Transverse colon (tissue), 4 donors: ENCODE data around the gene SLC24A3. TPM values are rescaled to one million over a fixed set of nuclear protein-coding genes. Genes with fewer than 3 reads are reported as not detected.

Experiments used
- DNase-seq: peaks from one replicate; pipeline ENCODE4 v3.0.0-alpha.2; 2019
- H3K27ac ChIP-seq, 4 donors: fragments of 200-600 bp; sonication (generic); 2 replicates each; pipeline ENCODE4 v1.5.1; 2016 to 2018; ENCODE audit warnings: inconsistent platforms in 4 of 4
- H3K27me3 ChIP-seq: fragments of 200-600 bp; sonication (generic); 2 replicates; pipeline ENCODE4 v1.5.1; 2017; ENCODE audit warnings: inconsistent platforms
- H3K36me3 ChIP-seq, 4 donors: fragments of 200-600 bp; sonication (generic); 2 replicates each; pipeline ENCODE4 v1.5.1; 2017 to 2019; ENCODE audit warnings: inconsistent platforms in 4 of 4
- H3K4me1 ChIP-seq, 4 donors: fragments of 200-600 bp; sonication (generic); 2 replicates each; pipeline ENCODE4 v1.5.1; 2017 to 2020; ENCODE audit warnings: inconsistent platforms in 4 of 4
- H3K4me3 ChIP-seq, 4 donors: fragments of 200-600 bp; sonication (generic); 1 replicate in 1 of 4; 2 replicates in 3 of 4; pipeline versions ENCODE4 v1.5.1 to v1.6.1; 2017 to 2019; ENCODE audit warnings: inconsistent platforms in 4 of 4
- H3K9me3 ChIP-seq, 2 donors: fragments of 200-600 bp; sonication (generic); 2 replicates each; pipeline ENCODE4 v1.5.1; 2017 to 2019; ENCODE audit warnings: inconsistent platforms in 2 of 2
- CTCF ChIP-seq, 5 experiments: fragments of 200-600 bp in 3 of 5; fragments of 450-650 bp in 2 of 5; sonication (generic) in 3 of 5; IDR thresholded peaks; 1 replicate in 2 of 5; 2 replicates in 3 of 5; pipeline ENCODE4 v1.5.1; 2016 to 2017; ENCODE audit warnings: antibody characterized with exemption in 5 of 5, inconsistent platforms in 3 of 5, mild to moderate bottlenecking in 2 of 5, moderate library complexity in 1 of 5
- EP300 ChIP-seq: sonication (generic); formaldehyde crosslinking; IDR thresholded peaks from one replicate; pipeline ENCODE4 v1.6.1; 2017; ENCODE audit warnings: antibody characterized with exemption, low read depth
- POLR2A ChIP-seq: fragments of 450-650 bp; IDR thresholded peaks from one replicate; pipeline ENCODE4 v1.6.1; 2016; ENCODE audit warnings: antibody characterized with exemption, mild to moderate bottlenecking, moderate library complexity
- POLR2AphosphoS5 ChIP-seq, 3 donors: sonication (generic); formaldehyde crosslinking; IDR thresholded peaks; one replicate each; pipeline ENCODE4 v1.6.1; 2016; ENCODE audit warnings: antibody characterized with exemption in 3 of 3
- WGBS, 2 donors: methylation state at CpG; one replicate each; pipeline ENCODE4 v1.1.5; 2018; ENCODE audit warnings: low coverage in 1 of 2; 5-methylcytosine and 5-hydroxymethylcytosine counted together
- in situ Hi-C, 4 donors: fragments of 200-750 bp; cut with MboI; loops; one replicate each; pipeline versions ENCODE4 v1.15.0 to v1.15.1; 2017; ENCODE audit warnings: low sequenced_read_pairs in 3 of 4, low pct_ligation_motif_present in 1 of 4, low pct_unique_long_range_greater_than_20kb in 1 of 4
- intact Hi-C: fragments of 100-400 bp; cut with DNase I; formaldehyde crosslinking; loops from one replicate; pipeline ENCODE4 v1.15.1; 2023; ENCODE audit warnings: low total_unique reads
- total RNA-seq, 4 donors: library from RNA; depleted of rRNA; stranded (reverse); fragments of >200 nt; gene quantifications; one replicate each; pipeline ENCODE4 v1.1.0, GENCODE V29; 2016

SLC24A3 gene
- total RNA-seq, 4 donors from 2014 or later = 4.4 to 6.7 (median 4.6) TPM

DNA sequence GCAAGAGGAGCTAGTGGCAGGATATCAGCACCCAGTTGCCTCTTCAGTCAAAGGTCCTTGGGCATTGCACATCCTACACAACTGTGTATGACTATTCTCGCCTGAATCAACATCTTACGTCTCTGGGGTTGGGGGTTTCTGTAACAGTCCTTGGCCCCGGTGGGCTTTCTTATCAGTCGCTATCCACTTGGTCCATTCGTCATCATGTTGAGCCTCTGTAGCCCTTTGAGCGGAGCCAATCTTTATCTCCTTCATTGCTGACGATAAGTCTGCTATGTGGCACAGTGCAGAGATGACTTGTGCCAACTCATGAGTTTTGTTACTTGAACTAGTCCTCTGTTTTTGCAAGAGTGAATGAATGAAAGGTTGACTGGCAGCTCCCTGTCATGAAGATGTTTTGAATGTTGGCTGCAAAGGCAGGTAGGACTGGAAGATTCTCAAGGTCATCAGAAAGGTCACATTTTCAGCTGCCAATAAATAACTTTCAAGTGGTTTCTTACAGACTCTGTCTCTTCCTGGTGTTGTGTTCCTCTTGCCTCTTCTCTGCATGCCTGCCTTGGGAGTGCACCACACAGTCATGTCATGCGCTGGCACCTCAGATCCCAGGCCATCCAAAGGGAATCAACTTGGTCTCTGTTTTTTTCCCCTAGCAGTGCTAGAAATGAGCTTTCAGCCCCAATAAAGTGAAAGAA, 238.9 kb downstream of the SLC24A3 start:
- intact Hi-C loops = no loop called here
- H3K9me3 ChIP-seq = no peaks in the 10 kb centered on the region
- in situ Hi-C loops = no loop called here
- no peaks in the 10 kb centered on the region for H3K36me3 ChIP-seq
- TF ChIP-seq POLR2AphosphoS5 (IDR thresholded peaks at IDR 0.05) (no peak), POLR2A (no peak), EP300 (no peak), CTCF (IDR thresholded peaks at IDR 0.05) (no peak)
- H3K27ac ChIP-seq = peak overlapping the region in 1 of 4 donors; percentile 3
- no peak overlapping the region for H3K4me3 ChIP-seq
- H3K27me3 ChIP-seq = no peaks in the 10 kb centered on the region
- H3K4me1 ChIP-seq = peaks cover 0 to 9% (median 5%) of the 10 kb centered on the region in 4 donors
- 74 to 75% methylated on average over 8 of the region's 8 CpGs for WGBS, 2 donors
- DNase-seq = no peak

DNA sequence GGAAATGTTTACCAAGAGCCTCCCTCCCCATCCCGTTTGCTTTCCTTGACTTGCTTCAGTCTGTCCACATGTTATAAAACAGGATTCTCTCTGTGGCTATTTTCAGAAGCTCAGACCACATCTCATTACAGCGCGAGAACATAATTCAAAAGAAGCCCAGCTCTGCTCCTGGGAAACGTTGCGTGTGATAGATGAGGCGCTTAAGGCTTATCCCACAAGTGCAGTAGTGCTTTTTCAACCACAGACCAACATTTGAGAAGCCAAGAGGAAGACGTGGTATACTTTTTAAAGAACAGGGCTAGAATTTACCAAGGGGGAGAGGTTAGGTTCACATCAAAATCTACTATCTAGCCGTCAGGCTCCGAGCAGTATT, 239.5 kb downstream of the SLC24A3 start:
- no peak for TF ChIP-seq POLR2A
- TF ChIP-seq CTCF (IDR thresholded peaks at IDR 0.05) = no peak
- TF ChIP-seq POLR2AphosphoS5 (IDR thresholded peaks at IDR 0.05) = no peak
- TF ChIP-seq EP300 = no peak
- in situ Hi-C loops (no loop called here), intact Hi-C loops (no loop called here)
- 49 to 70% methylated on average over 6 to 9 of the region's 9 CpGs for WGBS, 2 donors
- Histone ChIP-seq H3K4me3 (no peak overlapping the region), H3K9me3 (no peaks in the 10 kb centered on the region), H3K27ac (peak overlapping the region in 1 of 4 donors; percentile 3), H3K27me3 (no peaks in the 10 kb centered on the region), H3K4me1 (peaks cover 0 to 9% (median 5%) of the 10 kb centered on the region in 4 donors), H3K36me3 (no peaks in the 10 kb centered on the region)
- DNase-seq = no peak

DNA sequence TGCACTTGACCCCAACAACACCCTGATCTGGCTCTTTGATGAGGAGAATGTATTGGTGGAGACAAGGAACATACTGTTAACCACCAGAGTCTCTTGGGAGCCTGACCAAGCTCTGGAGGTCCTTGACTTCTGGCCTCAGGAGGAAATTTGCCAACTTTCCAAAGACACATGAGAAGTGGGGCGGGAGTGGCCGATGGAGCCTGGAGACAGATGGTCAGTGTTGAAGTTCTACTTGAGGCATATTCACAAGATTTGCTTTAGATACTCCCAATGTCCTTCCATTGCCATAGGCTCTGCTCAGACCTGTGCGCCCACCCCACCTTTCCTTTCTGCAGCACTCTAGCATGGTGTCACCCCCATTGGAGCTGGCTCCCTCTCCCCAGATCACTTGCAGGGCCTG, 241.0 kb downstream of the SLC24A3 start:
- Histone ChIP-seq H3K9me3 (no peaks in the 10 kb centered on the region), H3K36me3 (no peaks in the 10 kb centered on the region), H3K4me3 (no peak overlapping the region), H3K4me1 (peaks cover 0 to 9% (median 5%) of the 10 kb centered on the region in 4 donors), H3K27me3 (no peaks in the 10 kb centered on the region), H3K27ac (no peak overlapping the region)
- TF ChIP-seq POLR2A (no peak), POLR2AphosphoS5 (IDR thresholded peaks at IDR 0.05) (no peak), CTCF (IDR thresholded peaks at IDR 0.05) (no peak), EP300 (no peak)
- 82% methylated on average over 3 of the region's 3 CpGs; no CpG with 5 or more reads in 1 of the 2 donors for WGBS, 2 donors
- in situ Hi-C loops = no loop called here
- intact Hi-C loops = no loop called here
- DNase-seq = no peak

DNA sequence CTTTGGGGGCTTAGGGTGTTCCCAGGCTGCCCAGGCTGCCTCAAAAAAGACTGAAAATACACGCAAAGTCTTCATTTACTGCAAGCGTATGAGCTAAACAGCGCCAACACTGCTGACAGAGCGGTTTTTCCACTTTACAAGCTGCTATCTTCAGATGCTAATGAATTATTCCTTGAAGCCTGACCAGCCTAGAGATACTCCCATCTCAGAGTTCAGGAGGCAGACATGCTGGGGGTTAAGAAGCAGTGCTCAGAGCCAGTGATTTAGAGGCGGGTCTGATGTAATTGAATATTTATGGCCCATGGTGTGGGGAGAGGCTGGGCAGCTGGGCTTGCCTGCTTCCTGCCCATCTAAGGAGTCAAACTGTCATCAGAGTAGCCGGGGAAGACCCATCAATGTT, 241.4 kb downstream of the SLC24A3 start:
- H3K27ac ChIP-seq = no peak overlapping the region
- peaks cover 0 to 9% (median 5%) of the 10 kb centered on the region in 4 donors for H3K4me1 ChIP-seq
- intact Hi-C loops = no loop called here
- TF ChIP-seq POLR2AphosphoS5 (IDR thresholded peaks at IDR 0.05) = no peak
- no peak for TF ChIP-seq CTCF (IDR thresholded peaks at IDR 0.05)
- no peak for TF ChIP-seq POLR2A
- no peak for TF ChIP-seq EP300
- no peaks in the 10 kb centered on the region for H3K27me3 ChIP-seq
- no peak for DNase-seq
- 69 to 85% methylated on average over 2 to 6 of the region's 6 CpGs for WGBS, 2 donors
- in situ Hi-C loops = no loop called here
- H3K9me3 ChIP-seq = no peaks in the 10 kb centered on the region
- H3K4me3 ChIP-seq = no peak overlapping the region
- no peaks in the 10 kb centered on the region for H3K36me3 ChIP-seq
